Hepatocyte (in vitro differentiated cells): ENCODE data around the gene MICALL2. TPM values are rescaled to one million over a fixed set of nuclear protein-coding genes. Genes with fewer than 3 reads are reported as not detected.

Source experiments
- DNase-seq: peaks from one replicate; pipeline ENCODE4 v3.0.0-alpha.2; 2016; ENCODE audit warnings: low spot score
- H2AFZ ChIP-seq: fragments of 200-600 bp; sonication (generic); 2 replicates; pipeline ENCODE4 v1.6.0; 2016; ENCODE audit warnings: antibody characterized with exemption, mild to moderate bottlenecking
- H3K27ac ChIP-seq: fragments of 200-600 bp; sonication (generic); 2 replicates; pipeline ENCODE4 v1.5.1; 2016; ENCODE audit warnings: mild to moderate bottlenecking
- H3K27me3 ChIP-seq: fragments of 200-600 bp; sonication (generic); 2 replicates; pipeline ENCODE4 v1.6.1; 2016
- H3K36me3 ChIP-seq: fragments of 200-600 bp; sonication (generic); replicated peaks from 2 replicates; pipeline ENCODE4 v1.5.1; 2016; ENCODE audit warnings: low read depth; ENCODE audit not compliant: insufficient read depth
- H3K4me1 ChIP-seq: fragments of 200-600 bp; sonication (generic); 2 replicates; pipeline ENCODE4 v1.5.1; 2016; ENCODE audit warnings: mild to moderate bottlenecking, moderate library complexity; ENCODE audit not compliant: insufficient read depth
- H3K4me2 ChIP-seq: fragments of 200-600 bp; sonication (generic); 2 replicates; pipeline ENCODE4 v1.6.0; 2016
- H3K4me3 ChIP-seq: fragments of 200-600 bp; sonication (generic); 2 replicates; pipeline ENCODE4 v1.5.1; 2016; ENCODE audit warnings: mild to moderate bottlenecking
- H3K79me2 ChIP-seq: fragments of 200-600 bp; sonication (generic); 2 replicates; pipeline ENCODE4 v1.6.0; 2017; ENCODE audit warnings: mild to moderate bottlenecking
- H3K9me2 ChIP-seq: fragments of 200-600 bp; sonication (generic); replicated peaks from 2 replicates; pipeline ENCODE4 v1.6.0; 2017; ENCODE audit warnings: mild to moderate bottlenecking; ENCODE audit not compliant: insufficient read depth
- H3K9me3 ChIP-seq: fragments of 200-600 bp; sonication (generic); 2 replicates; pipeline ENCODE4 v1.5.1; 2016; ENCODE audit warnings: low read depth, mild to moderate bottlenecking
- H4K20me1 ChIP-seq: fragments of 200-600 bp; sonication (generic); 2 replicates; pipeline ENCODE4 v1.6.0; 2016; ENCODE audit warnings: mild to moderate bottlenecking; ENCODE audit not compliant: insufficient read depth, poor library complexity, severe bottlenecking
- CTCF ChIP-seq: fragments of 200-600 bp; sonication (generic); IDR thresholded peaks from 2 replicates; pipeline ENCODE4 v1.5.1; 2016; ENCODE audit warnings: antibody characterized with exemption, mild to moderate bottlenecking; ENCODE audit not compliant: poor library complexity
- EZH2 ChIP-seq: fragments of 200-600 bp; sonication (generic); IDR thresholded peaks from 2 replicates; pipeline ENCODE4 v1.6.1; 2016; ENCODE audit warnings: antibody characterized with exemption, mild to moderate bottlenecking, borderline replicate concordance
- EZH2phosphoT487 ChIP-seq: fragments of 200-600 bp; sonication (generic); IDR thresholded peaks from one replicate; pipeline ENCODE4 v1.6.1; 2018; ENCODE audit warnings: antibody characterized with exemption, mild to moderate bottlenecking, low read depth, moderate library complexity; ENCODE audit not compliant: unreplicated experiment, severe bottlenecking
- WGBS: methylation state at CpG from one replicate; pipeline ENCODE4 v1.1.6; 2016; ENCODE audit warnings: low lambda C conversion rate; ENCODE audit errors: missing lambda C conversion rate; 5-methylcytosine and 5-hydroxymethylcytosine counted together
- polyA plus RNA-seq: library from polyadenylated mRNA; unstranded; fragments of >200 nt; fragmentation: Nextera tagmentation; extraction: Ambion mirVana; gene quantifications from 2 replicates; pipeline ENCODE4 v1.2.1, GENCODE V29; 2016
- total RNA-seq: library from RNA; depleted of rRNA; stranded (reverse); fragments of >200 nt; gene quantifications from 2 replicates; pipeline ENCODE4 v1.2.3, GENCODE V29; 2014

The MICALL2 gene
- total and polyA plus RNA-seq, 2 experiments from 2014 or later: 16.4 to 28.2 TPM

GRCh38 chr7:1490837-1491236 lies 31.6 kb upstream of the MICALL2 start:
- no peaks in the 10 kb centered on the region for H3K36me3 ChIP-seq
- H3K9me2 ChIP-seq: no peaks in the 10 kb centered on the region
- no peak for DNase-seq
- H4K20me1 ChIP-seq: no peaks in the 10 kb centered on the region
- no peaks in the 10 kb centered on the region for H3K9me3 ChIP-seq
- no peak for TF ChIP-seq CTCF
- TF ChIP-seq EZH2: no peak
- TF ChIP-seq EZH2phosphoT487: no peak
- no peaks in the 10 kb centered on the region for H3K27me3 ChIP-seq
- no peaks in the 10 kb centered on the region for H3K4me1 ChIP-seq
- H3K4me2 ChIP-seq: no peak overlapping the region
- no peak overlapping the region for H2AFZ ChIP-seq
- no peaks in the 10 kb centered on the region for H3K79me2 ChIP-seq
- no peak overlapping the region for H3K27ac ChIP-seq
- WGBS: 98% methylated on average over 19 of the region's 19 CpGs
- H3K4me3 ChIP-seq: no peak overlapping the region

- Histone ChIP-seq H3K36me3 (no peaks in the 10 kb centered on the region), H3K4me2 (no peak overlapping the region), H2AFZ (no peak overlapping the region)
Observed at GRCh38 chr7:1489336-1489735, 30.1 kb upstream of the MICALL2 start.

GRCh38 chr7:1488016-1488415 lies 28.7 kb upstream of the MICALL2 start:
- no peaks in the 10 kb centered on the region for H3K9me3 ChIP-seq
- H3K4me1 ChIP-seq: no peaks in the 10 kb centered on the region
- 98% methylated on average over 20 of the region's 20 CpGs for WGBS
- H3K4me2 ChIP-seq: no peak overlapping the region
- H3K27me3 ChIP-seq: no peaks in the 10 kb centered on the region
- H3K27ac ChIP-seq: no peak overlapping the region
- no peak for DNase-seq
- no peaks in the 10 kb centered on the region for H3K9me2 ChIP-seq
- TF ChIP-seq CTCF (no peak), EZH2phosphoT487 (no peak), EZH2 (no peak)
- no peaks in the 10 kb centered on the region for H4K20me1 ChIP-seq
- no peaks in the 10 kb centered on the region for H3K79me2 ChIP-seq
- H2AFZ ChIP-seq: no peak overlapping the region
- no peaks in the 10 kb centered on the region for H3K36me3 ChIP-seq
- no peak overlapping the region for H3K4me3 ChIP-seq

More at GRCh38 chr7:1489336-1489735, 30.1 kb upstream of the MICALL2 start:
- Histone ChIP-seq H3K4me1 (no peaks in the 10 kb centered on the region), H3K79me2 (no peaks in the 10 kb centered on the region), H3K9me2 (no peaks in the 10 kb centered on the region), H3K4me3 (no peak overlapping the region), H4K20me1 (no peaks in the 10 kb centered on the region), H3K9me3 (no peaks in the 10 kb centered on the region), H3K27me3 (no peaks in the 10 kb centered on the region), H3K27ac (no peak overlapping the region)
- TF ChIP-seq CTCF (no peak), EZH2 (no peak), EZH2phosphoT487 (no peak)
- WGBS: 95% methylated on average over 18 of the region's 18 CpGs
- no peak for DNase-seq

GRCh38 chr7:1487466-1487865 lies 28.2 kb upstream of the MICALL2 start:
- no peak for DNase-seq
- no peak overlapping the region for H3K27ac ChIP-seq
- no peaks in the 10 kb centered on the region for H4K20me1 ChIP-seq
- WGBS: 96% methylated on average over 21 of the region's 25 CpGs
- no peaks in the 10 kb centered on the region for H3K4me1 ChIP-seq
- H3K79me2 ChIP-seq: no peaks in the 10 kb centered on the region
- TF ChIP-seq EZH2phosphoT487: no peak
- TF ChIP-seq EZH2: no peak
- no peak for TF ChIP-seq CTCF
- no peaks in the 10 kb centered on the region for H3K9me3 ChIP-seq
- no peak overlapping the region for H3K4me2 ChIP-seq
- H3K27me3 ChIP-seq: no peaks in the 10 kb centered on the region
- H3K9me2 ChIP-seq: no peaks in the 10 kb centered on the region
- H3K4me3 ChIP-seq: no peak overlapping the region
- no peak overlapping the region for H2AFZ ChIP-seq
- no peaks in the 10 kb centered on the region for H3K36me3 ChIP-seq
